Stimulated activated CD4-positive, alpha-beta T cell treated with anti-CD3 and anti-CD28 coated beads, Interleukin-4, amount 100 ng/mL, for 4 hours (primary cell): ENCODE data around the gene ELL2.

ENCODE experiments used
- DNase-seq, 2 experiments: peaks; one replicate each; pipeline ENCODE4 v3.0.0-alpha.2; 2020

The ELL2 gene

GRCh38 chr5:95976606-95977005 lies 15.0 kb upstream of the ELL2 start:
- DNase-seq = no peak

- no peak for DNase-seq
Observed at GRCh38 chr5:95975703-95976102, 14.1 kb upstream of the ELL2 start.

GRCh38 chr5:95973793-95974325 lies 12.2 kb upstream of the ELL2 start:
- DNase-seq = peak in 1 of 2 experiments; percentile 7

GRCh38 chr5:95972196-95972595 lies 10.5 kb upstream of the ELL2 start:
- DNase-seq = no peak

GRCh38 chr5:95970359-95970704 lies 8.7 kb upstream of the ELL2 start:
- DNase-seq = no peak

GRCh38 chr5:95969651-95970358 lies 8.2 kb upstream of the ELL2 start:
- DNase-seq = no peak

- DNase-seq = no peak
Observed at GRCh38 chr5:95969055-95969454, 7.4 kb upstream of the ELL2 start.

GRCh38 chr5:95967236-95967635 lies 5.6 kb upstream of the ELL2 start:
- no peak for DNase-seq

GRCh38 chr5:95966005-95966404 lies 4.4 kb upstream of the ELL2 start:
- DNase-seq = no peak

GRCh38 chr5:95963650-95964410 lies 2.2 kb upstream of the ELL2 start:
- peak in 1 of 2 experiments; percentile 27 for DNase-seq

- DNase-seq = no peak
Observed at GRCh38 chr5:95962785-95963184, 1.1 kb upstream of the ELL2 start.

GRCh38 chr5:95962475-95962773 lies 773 bp upstream of the ELL2 start:
- no peak for DNase-seq

- peak; percentile 61 to 78 for DNase-seq
Observed at GRCh38 chr5:95960667-95961616, 709 bp downstream of the ELL2 start.

- no peak for DNase-seq
Observed at GRCh38 chr5:95959888-95960666, 1.6 kb downstream of the ELL2 start.

GRCh38 chr5:95959051-95959887 lies 2.4 kb downstream of the ELL2 start:
- DNase-seq = no peak

- no peak for DNase-seq
Observed at GRCh38 chr5:95958310-95959014, 3.2 kb downstream of the ELL2 start.

GRCh38 chr5:95957561-95958203 lies 4.0 kb downstream of the ELL2 start:
- no peak for DNase-seq

GRCh38 chr5:95956900-95957293 lies 4.8 kb downstream of the ELL2 start:
- DNase-seq = no peak

- no peak for DNase-seq
Observed at GRCh38 chr5:95956021-95956899, 5.4 kb downstream of the ELL2 start.
